Esophagus muscularis mucosa (tissue), 4 donors: Measurements from ENCODE around the gene P3H3. TPM values are rescaled to one million over a fixed set of nuclear protein-coding genes. Genes with fewer than 3 reads are reported as not detected.

ENCODE experiments used
- DNase-seq: peaks from one replicate; pipeline ENCODE4 v3.0.0-alpha.2; 2017; ENCODE audit errors: extremely low spot score
- H3K27ac ChIP-seq, 4 donors: fragments of 200-600 bp; sonication (generic); replicated peaks in 1 of 4; 1 replicate in 3 of 4; 2 replicates in 1 of 4; pipeline ENCODE4 v1.5.1; 2016 to 2019; ENCODE audit warnings: mild to moderate bottlenecking in 1 of 4
- H3K27me3 ChIP-seq, 4 donors: fragments of 200-600 bp; sonication (generic); one replicate each; pipeline versions ENCODE4 v1.5.1 to v1.6.0; 2016 to 2019
- H3K36me3 ChIP-seq, 4 donors: fragments of 200-600 bp; sonication (generic); one replicate each; pipeline ENCODE4 v1.5.1; 2016 to 2019
- H3K4me1 ChIP-seq, 4 donors: fragments of 200-600 bp; sonication (generic); one replicate each; pipeline ENCODE4 v1.5.1; 2016 to 2019
- H3K4me3 ChIP-seq, 4 donors: fragments of 200-600 bp; sonication (generic); 1 replicate in 2 of 4; 2 replicates in 2 of 4; pipeline ENCODE4 v1.5.1; 2016 to 2019; ENCODE audit warnings: mild to moderate bottlenecking in 4 of 4, moderate library complexity in 1 of 4
- H3K9me3 ChIP-seq, 4 donors: fragments of 200-600 bp; sonication (generic); 1 replicate in 3 of 4; 2 replicates in 1 of 4; pipeline ENCODE4 v1.5.1; 2016 to 2019
- CTCF ChIP-seq, 3 experiments: fragments of 200-600 bp in 2 of 3; fragments of 450-650 bp in 1 of 3; sonication (generic) in 2 of 3; IDR thresholded peaks; one replicate each; pipeline ENCODE4 v1.5.1; 2017 to 2019; ENCODE audit warnings: antibody characterized with exemption in 3 of 3, mild to moderate bottlenecking in 2 of 3, moderate library complexity in 1 of 3
- EP300 ChIP-seq: sonication (generic); formaldehyde crosslinking; IDR thresholded peaks from one replicate; pipeline ENCODE4 v1.6.1; 2017; ENCODE audit warnings: antibody characterized with exemption
- POLR2A ChIP-seq: fragments of 450-650 bp; IDR thresholded peaks from one replicate; pipeline ENCODE4 v1.6.1; 2017; ENCODE audit warnings: antibody characterized with exemption, moderate library complexity, mild to moderate bottlenecking, low read depth
- POLR2AphosphoS5 ChIP-seq, 2 donors: sonication (generic); formaldehyde crosslinking; IDR thresholded peaks; one replicate each; pipeline ENCODE4 v1.6.1; 2017; ENCODE audit warnings: antibody characterized with exemption in 2 of 2
- WGBS: methylation state at CpG from one replicate; pipeline ENCODE4 v1.1.5; 2018; 5-methylcytosine and 5-hydroxymethylcytosine counted together
- intact Hi-C: fragments of 100-400 bp; cut with DNase I; formaldehyde crosslinking; loops from one replicate; pipeline ENCODE4 v1.15.1; 2023
- total RNA-seq, 4 donors: library from RNA; depleted of rRNA; stranded (reverse); fragments of >200 nt; gene quantifications; one replicate each; pipeline versions ENCODE4 v1.1.0 to v1.2.1, GENCODE V29; 2016

Gene P3H3
- total RNA-seq, 4 donors from 2014 or later, result 16.4 to 30.7 (median 26.8) TPM

GRCh38 chr12:6853626-6854025 lies 25.4 kb downstream of the P3H3 start:
- WGBS, result 71% methylated on average over 1 of the region's 1 CpG
- H3K27me3 ChIP-seq, result no peaks in the 10 kb centered on the region
- intact Hi-C loops, result no loop called here
- peaks cover 13 to 26% (median 20%) of the 10 kb centered on the region in 4 donors for H3K4me1 ChIP-seq
- TF ChIP-seq POLR2A (no peak), POLR2AphosphoS5 (IDR thresholded peaks at IDR 0.05) (no peak), CTCF (IDR thresholded peaks at IDR 0.05) (no peak), EP300 (no peak)
- H3K9me3 ChIP-seq, result no peaks in the 10 kb centered on the region
- no peak for DNase-seq
- peak overlapping the region; percentile 92 to 98 (median 95) for H3K27ac ChIP-seq
- peak overlapping the region in 1 of 4 donors; percentile 61 for H3K4me3 ChIP-seq
- H3K36me3 ChIP-seq, result peaks cover 26 to 47% (median 40%) of the 10 kb centered on the region in 4 donors

GRCh38 chr12:6854036-6854435 lies 25.8 kb downstream of the P3H3 start:
- Histone ChIP-seq H3K4me1 (peaks cover 13 to 26% (median 20%) of the 10 kb centered on the region in 4 donors), H3K27me3 (no peaks in the 10 kb centered on the region), H3K4me3 (no peak overlapping the region), H3K27ac (peak overlapping the region; percentile 92 to 98 (median 95)), H3K36me3 (peaks cover 30 to 47% (median 42%) of the 10 kb centered on the region in 4 donors), H3K9me3 (no peaks in the 10 kb centered on the region)
- intact Hi-C loops, result no loop called here
- no peak for DNase-seq
- whole genome bisulfite sequencing, result 73% methylated on average over 6 of the region's 6 CpGs
- no peak for TF ChIP-seq POLR2A

- H3K4me1 ChIP-seq, result peaks cover 13 to 26% (median 20%) of the 10 kb centered on the region in 4 donors
- H3K9me3 ChIP-seq, result no peaks in the 10 kb centered on the region
- 93% methylated on average over 14 of the region's 14 CpGs for WGBS
- TF ChIP-seq EP300, result no peak
- H3K27me3 ChIP-seq, result no peaks in the 10 kb centered on the region
- H3K27ac ChIP-seq, result no peak overlapping the region
- intact Hi-C loops, result no loop called here
- H3K36me3 ChIP-seq, result peaks cover 43 to 56% (median 51%) of the 10 kb centered on the region in 4 donors
- no peak overlapping the region for H3K4me3 ChIP-seq
- DNase-seq, result no peak
Measured at GRCh38 chr12:6855322-6855721, 27.1 kb downstream of the P3H3 start.

- DNase-seq, result no peak
- TF ChIP-seq POLR2AphosphoS5 (IDR thresholded peaks at IDR 0.05) (no peak), EP300 (no peak), CTCF (IDR thresholded peaks at IDR 0.05) (no peak), POLR2A (no peak)
- Histone ChIP-seq H3K4me3 (no peak overlapping the region), H3K4me1 (peaks cover 0 to 7% (median 2%) of the 10 kb centered on the region in 4 donors), H3K27me3 (no peaks in the 10 kb centered on the region), H3K27ac (no peak overlapping the region), H3K36me3 (peaks cover 63 to 89% (median 86%) of the 10 kb centered on the region in 4 donors), H3K9me3 (no peaks in the 10 kb centered on the region)
- intact Hi-C loops, result no loop called here
- 94% methylated on average over 2 of the region's 2 CpGs for WGBS
Measured at GRCh38 chr12:6858799-6859198, 30.6 kb downstream of the P3H3 start.

- 95% methylated on average over 8 of the region's 9 CpGs for WGBS
- peaks cover 71 to 99% (median 99%) of the 10 kb centered on the region in 4 donors for H3K36me3 ChIP-seq
- H3K9me3 ChIP-seq, result no peaks in the 10 kb centered on the region
- no peak for TF ChIP-seq POLR2A
- no peak for TF ChIP-seq CTCF (IDR thresholded peaks at IDR 0.05)
- TF ChIP-seq POLR2AphosphoS5 (IDR thresholded peaks at IDR 0.05), result no peak
- no peak for TF ChIP-seq EP300
- intact Hi-C loops, result loop anchor here (5.0 kb wide), 1 partner anchor 47 kb away; no protein-coding TSS in a partner anchor
- no peak for DNase-seq
- H3K27me3 ChIP-seq, result no peaks in the 10 kb centered on the region
- no peak overlapping the region for H3K4me3 ChIP-seq
- no peak overlapping the region for H3K27ac ChIP-seq
- no peaks in the 10 kb centered on the region for H3K4me1 ChIP-seq
Measured at GRCh38 chr12:6860116-6860515, 31.9 kb downstream of the P3H3 start.

- TF ChIP-seq POLR2A (no peak), POLR2AphosphoS5 (IDR thresholded peaks at IDR 0.05) (no peak), EP300 (no peak)
- Histone ChIP-seq H3K27ac (no peak overlapping the region), H3K27me3 (no peaks in the 10 kb centered on the region), H3K4me1 (no peaks in the 10 kb centered on the region), H3K9me3 (no peaks in the 10 kb centered on the region), H3K36me3 (peaks cover 66 to 100% (median 97%) of the 10 kb centered on the region in 4 donors), H3K4me3 (no peak overlapping the region)
- 92% methylated on average over 7 of the region's 7 CpGs for WGBS
- intact Hi-C loops, result loop anchor here (5.0 kb wide), 1 partner anchor 46 kb away; no protein-coding TSS in a partner anchor
- DNase-seq, result no peak
Measured at GRCh38 chr12:6860942-6861341, 32.7 kb downstream of the P3H3 start.
